Measurements from ENCODE around the gene TCEANC. TPM values are rescaled to one million over a fixed set of nuclear protein-coding genes. Genes with fewer than 3 reads are reported as not detected.

The TCEANC gene
- polyA plus RNA-seq, 1 donor from 2014 or later: 5.0 TPM

DNA sequence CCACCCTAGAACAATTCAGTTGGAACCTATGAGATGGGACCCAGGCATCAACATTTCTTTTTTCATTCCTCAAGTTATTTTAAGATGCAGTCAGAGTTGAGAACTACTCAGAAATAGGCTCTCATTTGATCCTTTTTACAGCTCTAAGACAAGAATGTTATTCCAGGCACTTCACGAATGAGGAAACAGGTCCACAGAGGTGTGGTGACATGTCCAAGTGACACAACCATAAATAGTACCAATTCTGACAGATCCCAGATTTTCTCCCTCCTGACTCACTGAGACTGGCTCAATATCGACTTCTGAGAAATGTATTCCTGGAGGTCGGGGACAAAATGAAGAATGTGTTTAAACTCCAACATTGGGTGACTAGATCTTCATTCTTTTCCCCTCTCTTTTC lies 11.1 kb downstream of the TCEANC start:
- Histone ChIP-seq H2AFZ (ENCODE audit: low read depth, low read length) (no peak overlapping the region), H4K20me1 (ENCODE audit: insufficient read depth) (no peaks in the 10 kb centered on the region), H3K27ac (ENCODE audit: low read length) (no peak overlapping the region), H3K9ac (ENCODE audit: low read length) (no peak overlapping the region), H3K36me3 (ENCODE audit: insufficient read depth, low read length) (no peaks in the 10 kb centered on the region), H3K4me2 (ENCODE audit: low read length) (no peak overlapping the region), H3K9me2 (ENCODE audit: insufficient read depth, low read length) (no peaks in the 10 kb centered on the region), H3K27me3 (ENCODE audit: insufficient read depth, low read depth, low read length) (no peaks in the 10 kb centered on the region), H3K9me3 (ENCODE audit: low read length) (no peaks in the 10 kb centered on the region), H3F3A (ENCODE audit: insufficient read depth, low read length, poor library complexity, severe bottlenecking) (no peaks in the 10 kb centered on the region), H3K4me3 (ENCODE audit: low read length) (no peak overlapping the region), H3K79me2 (replicated peaks; ENCODE audit: insufficient read depth, low read length) (no peaks in the 10 kb centered on the region)
- TF ChIP-seq EZH2 (IDR thresholded peaks at IDR 0.05; ENCODE audit: borderline replicate concordance, insufficient read depth, low read length, poor library complexity, severe bottlenecking) (no peak), SMC3 (conservative IDR thresholded peaks at IDR 0.05; ENCODE audit: poor library complexity) (no peak), MXI1 (conservative IDR thresholded peaks at IDR 0.05; ENCODE audit: poor library complexity, severe bottlenecking) (no peak), TAF1 (IDR thresholded peaks at IDR 0.05; ENCODE audit: low read depth) (no peak), RAD21 (conservative IDR thresholded peaks at IDR 0.05) (no peak), POLR2AphosphoS5 (IDR thresholded peaks at IDR 0.05) (no peak), EP300 (conservative IDR thresholded peaks at IDR 0.05; ENCODE audit: poor library complexity, severe bottlenecking) (no peak)
- TF ChIP-seq, protein P1, sequence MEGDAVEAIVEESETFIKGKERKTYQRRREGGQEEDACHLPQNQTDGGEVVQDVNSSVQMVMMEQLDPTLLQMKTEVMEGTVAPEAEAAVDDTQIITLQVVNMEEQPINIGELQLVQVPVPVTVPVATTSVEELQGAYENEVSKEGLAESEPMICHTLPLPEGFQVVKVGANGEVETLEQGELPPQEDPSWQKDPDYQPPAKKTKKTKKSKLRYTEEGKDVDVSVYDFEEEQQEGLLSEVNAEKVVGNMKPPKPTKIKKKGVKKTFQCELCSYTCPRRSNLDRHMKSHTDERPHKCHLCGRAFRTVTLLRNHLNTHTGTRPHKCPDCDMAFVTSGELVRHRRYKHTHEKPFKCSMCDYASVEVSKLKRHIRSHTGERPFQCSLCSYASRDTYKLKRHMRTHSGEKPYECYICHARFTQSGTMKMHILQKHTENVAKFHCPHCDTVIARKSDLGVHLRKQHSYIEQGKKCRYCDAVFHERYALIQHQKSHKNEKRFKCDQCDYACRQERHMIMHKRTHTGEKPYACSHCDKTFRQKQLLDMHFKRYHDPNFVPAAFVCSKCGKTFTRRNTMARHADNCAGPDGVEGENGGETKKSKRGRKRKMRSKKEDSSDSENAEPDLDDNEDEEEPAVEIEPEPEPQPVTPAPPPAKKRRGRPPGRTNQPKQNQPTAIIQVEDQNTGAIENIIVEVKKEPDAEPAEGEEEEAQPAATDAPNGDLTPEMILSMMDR (IDR thresholded peaks at IDR 0.05; ENCODE audit: poor library complexity, severe bottlenecking): no peak
- TF ChIP-seq, protein P2, sequence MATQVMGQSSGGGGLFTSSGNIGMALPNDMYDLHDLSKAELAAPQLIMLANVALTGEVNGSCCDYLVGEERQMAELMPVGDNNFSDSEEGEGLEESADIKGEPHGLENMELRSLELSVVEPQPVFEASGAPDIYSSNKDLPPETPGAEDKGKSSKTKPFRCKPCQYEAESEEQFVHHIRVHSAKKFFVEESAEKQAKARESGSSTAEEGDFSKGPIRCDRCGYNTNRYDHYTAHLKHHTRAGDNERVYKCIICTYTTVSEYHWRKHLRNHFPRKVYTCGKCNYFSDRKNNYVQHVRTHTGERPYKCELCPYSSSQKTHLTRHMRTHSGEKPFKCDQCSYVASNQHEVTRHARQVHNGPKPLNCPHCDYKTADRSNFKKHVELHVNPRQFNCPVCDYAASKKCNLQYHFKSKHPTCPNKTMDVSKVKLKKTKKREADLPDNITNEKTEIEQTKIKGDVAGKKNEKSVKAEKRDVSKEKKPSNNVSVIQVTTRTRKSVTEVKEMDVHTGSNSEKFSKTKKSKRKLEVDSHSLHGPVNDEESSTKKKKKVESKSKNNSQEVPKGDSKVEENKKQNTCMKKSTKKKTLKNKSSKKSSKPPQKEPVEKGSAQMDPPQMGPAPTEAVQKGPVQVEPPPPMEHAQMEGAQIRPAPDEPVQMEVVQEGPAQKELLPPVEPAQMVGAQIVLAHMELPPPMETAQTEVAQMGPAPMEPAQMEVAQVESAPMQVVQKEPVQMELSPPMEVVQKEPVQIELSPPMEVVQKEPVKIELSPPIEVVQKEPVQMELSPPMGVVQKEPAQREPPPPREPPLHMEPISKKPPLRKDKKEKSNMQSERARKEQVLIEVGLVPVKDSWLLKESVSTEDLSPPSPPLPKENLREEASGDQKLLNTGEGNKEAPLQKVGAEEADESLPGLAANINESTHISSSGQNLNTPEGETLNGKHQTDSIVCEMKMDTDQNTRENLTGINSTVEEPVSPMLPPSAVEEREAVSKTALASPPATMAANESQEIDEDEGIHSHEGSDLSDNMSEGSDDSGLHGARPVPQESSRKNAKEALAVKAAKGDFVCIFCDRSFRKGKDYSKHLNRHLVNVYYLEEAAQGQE (IDR thresholded peaks at IDR 0.05; ENCODE audit: borderline replicate concordance): no peak

DNA sequence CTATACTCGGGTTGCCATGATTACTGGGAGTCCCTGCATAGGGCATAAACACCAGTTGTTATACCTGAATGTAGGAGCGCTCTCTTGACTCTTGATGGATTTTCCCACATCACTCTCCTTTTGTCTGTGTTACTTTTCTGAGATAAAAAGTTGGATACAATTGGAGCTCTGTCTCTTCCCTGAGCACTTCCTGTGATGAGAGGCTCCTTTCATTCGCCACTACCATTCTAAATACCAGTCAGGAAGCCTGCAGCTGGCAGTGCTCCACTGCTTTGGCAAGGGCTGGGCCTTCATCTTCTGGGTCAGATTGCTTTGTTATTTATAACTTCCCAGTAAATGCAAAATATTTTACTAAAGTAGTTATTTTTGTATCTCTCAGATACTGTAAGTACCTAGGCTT lies 13.9 kb downstream of the TCEANC start:
- Histone ChIP-seq H4K20me1 (ENCODE audit: insufficient read depth) (no peaks in the 10 kb centered on the region), H3K9ac (ENCODE audit: low read length) (no peak overlapping the region), H3K9me3 (ENCODE audit: low read length) (no peaks in the 10 kb centered on the region), H3K27ac (ENCODE audit: low read length) (no peak overlapping the region), H3K36me3 (ENCODE audit: insufficient read depth, low read length) (no peaks in the 10 kb centered on the region), H3K4me3 (ENCODE audit: low read length) (no peak overlapping the region), H3F3A (ENCODE audit: insufficient read depth, low read length, poor library complexity, severe bottlenecking) (no peaks in the 10 kb centered on the region), H3K9me2 (ENCODE audit: insufficient read depth, low read length) (no peaks in the 10 kb centered on the region), H3K79me2 (replicated peaks; ENCODE audit: insufficient read depth, low read length) (no peaks in the 10 kb centered on the region), H2AFZ (ENCODE audit: low read depth, low read length) (no peak overlapping the region), H3K4me2 (ENCODE audit: low read length) (no peak overlapping the region), H3K27me3 (ENCODE audit: insufficient read depth, low read depth, low read length) (no peaks in the 10 kb centered on the region)
- TF ChIP-seq EZH2 (IDR thresholded peaks at IDR 0.05; ENCODE audit: borderline replicate concordance, insufficient read depth, low read length, poor library complexity, severe bottlenecking) (no peak), POLR2AphosphoS5 (IDR thresholded peaks at IDR 0.05) (no peak), TAF1 (IDR thresholded peaks at IDR 0.05; ENCODE audit: low read depth) (no peak), SMC3 (conservative IDR thresholded peaks at IDR 0.05; ENCODE audit: poor library complexity) (no peak), MXI1 (conservative IDR thresholded peaks at IDR 0.05; ENCODE audit: poor library complexity, severe bottlenecking) (no peak), RAD21 (conservative IDR thresholded peaks at IDR 0.05) (no peak), EP300 (conservative IDR thresholded peaks at IDR 0.05; ENCODE audit: poor library complexity, severe bottlenecking) (no peak)
- TF ChIP-seq, protein P2 (IDR thresholded peaks at IDR 0.05; ENCODE audit: borderline replicate concordance): no peak
- TF ChIP-seq, protein P1 (IDR thresholded peaks at IDR 0.05; ENCODE audit: poor library complexity, severe bottlenecking): no peak
